ENCODE data around the gene GRAMD4. TPM values are rescaled to one million over a fixed set of nuclear protein-coding genes. Genes with fewer than 3 reads are reported as not detected.

GRAMD4 gene
- total RNA-seq, 1 experiment from 2014 or later = 19.8 TPM

DNA sequence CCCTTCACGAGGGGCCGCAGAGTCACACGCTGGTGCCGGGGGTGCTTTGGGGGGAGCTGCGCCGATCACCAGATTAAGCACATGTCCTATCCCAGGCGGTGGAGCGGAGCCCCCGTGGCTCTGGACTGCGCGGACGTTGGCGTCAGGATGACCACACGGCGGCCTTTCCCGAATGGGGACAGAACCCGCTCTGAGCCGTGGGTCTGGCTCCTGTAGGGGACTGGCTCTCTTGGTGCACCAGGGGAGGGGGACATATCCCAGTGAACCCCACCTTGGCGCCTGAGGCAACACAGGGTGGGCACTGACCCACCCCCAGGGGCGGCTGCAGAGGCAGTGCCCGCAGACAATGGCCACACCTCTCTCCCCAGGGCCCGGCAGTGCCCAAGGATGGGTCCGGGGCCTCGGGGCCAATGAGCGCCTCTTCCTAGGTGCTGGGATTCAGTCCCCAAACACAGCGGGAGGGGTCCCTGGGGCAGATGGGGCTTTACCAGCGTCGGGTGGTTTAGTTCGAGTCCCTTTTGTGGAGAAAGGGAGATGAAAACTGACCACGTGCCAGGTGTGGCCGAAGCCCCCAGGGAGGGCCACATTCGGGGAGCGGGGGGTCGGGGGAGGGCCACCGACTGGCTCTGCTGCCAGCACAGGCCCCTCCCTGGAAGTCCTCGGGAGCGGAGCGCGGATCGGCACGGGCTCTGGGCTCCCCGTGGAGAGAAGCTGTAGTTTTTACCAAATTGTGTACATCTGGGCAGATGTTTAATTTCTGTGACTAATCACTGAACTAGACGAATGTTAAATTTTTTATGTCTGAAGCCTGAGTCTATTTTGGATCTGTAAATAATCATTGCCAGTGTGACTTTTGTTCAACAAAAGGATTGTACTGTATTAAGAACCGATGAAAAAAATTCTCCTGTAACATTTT, 58.9 kb downstream of the GRAMD4 start:
- Histone ChIP-seq H3K56ac (ENCODE audit: insufficient read length, low read depth, low read length) (no peak overlapping the region), H3K4me2 (ENCODE audit: insufficient read depth, insufficient read length, low read length) (no peak overlapping the region), H3T11ph (ENCODE audit: low read length) (no peak overlapping the region), H3K23ac (ENCODE audit: insufficient read length, low read depth, low read length) (no peak overlapping the region), H3K23me2 (ENCODE audit: insufficient read length, low read depth, low read length, poor library complexity, severe bottlenecking) (no peaks in the 10 kb centered on the region), H3K79me1 (ENCODE audit: insufficient read depth, low read depth, low read length, poor library complexity, severe bottlenecking) (no peaks in the 10 kb centered on the region), H3K14ac (ENCODE audit: insufficient read depth, low read length) (no peak overlapping the region; the same call in 1 of the 2 replicates), H2AK5ac (ENCODE audit: insufficient read length, low read length) (no peak overlapping the region), H2BK5ac (ENCODE audit: insufficient read length, low read length) (no peak overlapping the region), H2BK20ac (ENCODE audit: low read depth, low read length, poor library complexity, severe bottlenecking) (no peak overlapping the region), H4K8ac (replicated peaks; ENCODE audit: insufficient read length, low read depth, low read length) (no peak overlapping the region), H4K5ac (ENCODE audit: insufficient read length, low read depth, low read length) (no peak overlapping the region), H3K9ac (ENCODE audit: extremely low read depth, insufficient read length, low read length) (no peak overlapping the region), H2AFZ (ENCODE audit: low read length) (no peak overlapping the region), H3K4ac (ENCODE audit: low read depth, low read length) (no peak overlapping the region), H4K91ac (ENCODE audit: insufficient read length, low read depth, low read length) (no peak overlapping the region), H2BK15ac (ENCODE audit: low read depth, low read length) (no peak overlapping the region), H3K27me3 (ENCODE audit: insufficient read depth, low read length) (no peaks in the 10 kb centered on the region), H3K27ac (ENCODE audit: insufficient read length, low read depth, low read length) (no peak overlapping the region), H2BK120ac (ENCODE audit: low read depth, low read length, poor library complexity, severe bottlenecking) (no peak overlapping the region), H2BK12ac (ENCODE audit: insufficient read length, low read depth, low read length) (no peak overlapping the region), H3K9me3 (ENCODE audit: control insufficient read depth, low read depth, low read length) (no peaks in the 10 kb centered on the region), H4K20me1 (ENCODE audit: control insufficient read depth, insufficient read depth, insufficient read length) (no peaks in the 10 kb centered on the region), H3K4me1 (ENCODE audit: insufficient read depth, low read length) (no peaks in the 10 kb centered on the region; the same call in 1 of the 2 replicates), H3K18ac (ENCODE audit: insufficient read length, low read depth, low read length) (no peak overlapping the region), H3K79me2 (ENCODE audit: insufficient read depth, low read length) (no peaks in the 10 kb centered on the region)
- Mint-ChIP-seq H3K4me1 (peaks cover 1 to 3% of the 10 kb centered on the region in 2 experiments; a peak in 2 of 4 replicates), H3K4me3 (no peak overlapping the region), H3K27me3 (ENCODE audit: low read depth) (no peaks in the 10 kb centered on the region), H3K36me3 (ENCODE audit: insufficient read depth in 1 of 3, low read depth in 3 of 3) (0 out of 7 replicates have a peak, but pooled peaks cover 0 to 3% (median 0%) of the 10 kb centered on the region in 3 experiments), H3K9me3 (no peaks in the 10 kb centered on the region), H3K27ac (peak overlapping the region in 2 of 3 experiments; percentile 67 to 89; a peak in 3 of 7 replicates)
- DNase-seq = no peak
- no CpG with 5 or more reads among the region's 44 CpGs for WGBS (ENCODE audit: extremely low coverage, insufficient read length, low lambda C conversion rate)
- TF ChIP-seq CTCF (conservative IDR thresholded peaks at IDR 0.05) = no peak

Measured in H9 (cell line).